HEK293 (cell line): ENCODE results near the gene GNB5.

Source experiments
- CTCF ChIA-PET: fragments of 350-600 bp; formaldehyde crosslinking; extraction: SDS; loops from one replicate; lab custom pipeline; 2021; ENCODE audit warnings: antibody characterized with exemption; lab: Yijun Ruan, JAX
- POLR2A ChIA-PET: fragments of 300-600 bp; formaldehyde crosslinking; extraction: SDS; loops from one replicate; lab custom pipeline; 2020; ENCODE audit warnings: antibody characterized with exemption, inconsistent platforms; lab: Yijun Ruan, JAX
- H3K27ac ChIP-seq: fragments of 200-500 bp; sonication (Bioruptor generic); 2 replicates; pipeline ENCODE4 v1.5.1; 2014; ENCODE audit warnings: low read depth, low read length, control low read depth, inconsistent platforms; ENCODE audit errors: extremely low read depth
- H3K36me3 ChIP-seq, 2 experiments: fragments of 200-500 bp in 1 of 2; sonication (Bioruptor generic) in 1 of 2; 1 replicate in 1 of 2; 2 replicates in 1 of 2; pipeline ENCODE4 v1.5.1; 2014 to 2017; ENCODE audit warnings: inconsistent platforms in 2 of 2, low read length in 2 of 2; ENCODE audit not compliant: control insufficient read depth in 2 of 2, insufficient read depth in 1 of 2
- H3K4me1 ChIP-seq: fragments of 200-500 bp; sonication (Bioruptor generic); 2 replicates; pipeline ENCODE4 v1.5.1; 2014; ENCODE audit warnings: mild to moderate bottlenecking, low read length, inconsistent platforms; ENCODE audit not compliant: control insufficient read depth, insufficient read depth
- H3K4me3 ChIP-seq: 2 replicates; pipeline ENCODE4 v1.5.1; 2011; ENCODE audit warnings: low read depth, mild to moderate bottlenecking, control low read depth, low read length, moderate library complexity
- H3K9me3 ChIP-seq: fragments of 200-500 bp; sonication (Bioruptor generic); 2 replicates; pipeline ENCODE4 v1.5.1; 2014; ENCODE audit warnings: low read depth, low read length, inconsistent platforms; ENCODE audit not compliant: control insufficient read depth, insufficient read depth
- BCL6B ChIP-seq: fragments of 450-650 bp; formaldehyde crosslinking; IDR thresholded peaks from 2 replicates; pipeline ENCODE4 v1.5.1; 2017; ENCODE audit warnings: missing biosample characterization, missing genetic modification characterization
- GFI1B ChIP-seq: fragments of 450-650 bp; formaldehyde crosslinking; IDR thresholded peaks from 2 replicates; pipeline ENCODE4 v1.5.1; 2016; ENCODE audit warnings: missing biosample characterization, missing genetic modification characterization
- KLF16 ChIP-seq: fragments of 450-650 bp; formaldehyde crosslinking; IDR thresholded peaks from 2 replicates; pipeline ENCODE4 v1.5.1; 2017; ENCODE audit warnings: missing biosample characterization, missing genetic modification characterization
- KLF8 ChIP-seq: fragments of 450-650 bp; formaldehyde crosslinking; IDR thresholded peaks from 2 replicates; pipeline ENCODE4 v1.5.1; 2016; ENCODE audit warnings: missing biosample characterization, missing genetic modification characterization
- ZBTB1 ChIP-seq: fragments of 450-650 bp; formaldehyde crosslinking; IDR thresholded peaks from 2 replicates; pipeline ENCODE4 v1.5.1; 2016; ENCODE audit warnings: missing biosample characterization, missing genetic modification characterization
- ZNF140 ChIP-seq: fragments of 450-650 bp; formaldehyde crosslinking; IDR thresholded peaks from 2 replicates; pipeline ENCODE4 v1.5.1; 2016; ENCODE audit warnings: missing biosample characterization, missing genetic modification characterization
- ZNF175 ChIP-seq: fragments of 450-650 bp; formaldehyde crosslinking; IDR thresholded peaks from 2 replicates; pipeline ENCODE4 v1.5.1; 2016; ENCODE audit warnings: missing biosample characterization, missing genetic modification characterization
- ZNF19 ChIP-seq: fragments of 450-650 bp; formaldehyde crosslinking; IDR thresholded peaks from 2 replicates; pipeline ENCODE4; 2016; ENCODE audit warnings: missing biosample characterization, missing genetic modification characterization, low read depth
- ZNF248 ChIP-seq: fragments of 450-650 bp; formaldehyde crosslinking; IDR thresholded peaks from 2 replicates; pipeline ENCODE4 v1.5.1; 2017; ENCODE audit warnings: missing biosample characterization, missing genetic modification characterization
- ZNF324 ChIP-seq: fragments of 450-650 bp; formaldehyde crosslinking; IDR thresholded peaks from 2 replicates; pipeline ENCODE4 v1.5.1; 2016; ENCODE audit warnings: missing biosample characterization, missing genetic modification characterization
- ZNF350 ChIP-seq: fragments of 450-650 bp; formaldehyde crosslinking; IDR thresholded peaks from 2 replicates; pipeline ENCODE4 v1.5.0; 2017; ENCODE audit warnings: missing biosample characterization, mild to moderate bottlenecking, missing genetic modification characterization
- ZNF426 ChIP-seq: fragments of 450-650 bp; formaldehyde crosslinking; IDR thresholded peaks from 2 replicates; pipeline ENCODE4 v1.5.1; 2017; ENCODE audit warnings: missing biosample characterization, missing genetic modification characterization, mild to moderate bottlenecking, inconsistent platforms, moderate library complexity
- ZNF629 ChIP-seq: fragments of 450-650 bp; formaldehyde crosslinking; IDR thresholded peaks from 2 replicates; pipeline ENCODE4 v1.5.1; 2017; ENCODE audit warnings: missing biosample characterization, missing genetic modification characterization
- ZNF677 ChIP-seq: fragments of 450-650 bp; IDR thresholded peaks from 2 replicates; pipeline ENCODE4 v1.5.0; 2018; ENCODE audit warnings: missing biosample characterization, mild to moderate bottlenecking, missing genetic modification characterization, moderate library complexity
- ZNF747 ChIP-seq: fragments of 450-650 bp; formaldehyde crosslinking; IDR thresholded peaks from 2 replicates; pipeline ENCODE4 v1.5.1; 2016; ENCODE audit warnings: missing biosample characterization, missing genetic modification characterization
- ZNF792 ChIP-seq: fragments of 450-650 bp; formaldehyde crosslinking; IDR thresholded peaks from 2 replicates; pipeline ENCODE4 v1.5.1; 2016; ENCODE audit warnings: missing biosample characterization, missing genetic modification characterization
- TF ChIP-seq, protein P1 (sequence below): fragments of 450-650 bp; formaldehyde crosslinking; IDR thresholded peaks from 2 replicates; pipeline ENCODE4 v1.5.1; 2016; ENCODE audit warnings: missing biosample characterization, missing genetic modification characterization
- TF ChIP-seq, protein P2 (sequence below): fragments of 450-650 bp; formaldehyde crosslinking; IDR thresholded peaks from 2 replicates; pipeline ENCODE4 v1.5.1; 2016; ENCODE audit warnings: missing biosample characterization, missing genetic modification characterization
- TF ChIP-seq, protein P3 (sequence below): fragments of 450-650 bp; IDR thresholded peaks from 2 replicates; pipeline ENCODE4 v1.5.1; 2018; ENCODE audit warnings: missing biosample characterization, missing genetic modification characterization

The GNB5 gene

GRCh38 chr15:52105846-52106245 is 85.3 kb downstream of the GNB5 start:
- no peaks in the 10 kb centered on the region for H3K9me3 ChIP-seq
- TF ChIP-seq ZNF19 (tag by site-specific recombination) (no peak), KLF16 (tag by site-specific recombination) (no peak), ZNF677 (no peak), ZNF175 (tag by site-specific recombination) (no peak), BCL6B (tag by site-specific recombination) (no peak), ZNF629 (no peak), ZNF426 (tag by site-specific recombination) (no peak), ZNF747 (tag by site-specific recombination) (no peak)
- TF ChIP-seq, protein P1, sequence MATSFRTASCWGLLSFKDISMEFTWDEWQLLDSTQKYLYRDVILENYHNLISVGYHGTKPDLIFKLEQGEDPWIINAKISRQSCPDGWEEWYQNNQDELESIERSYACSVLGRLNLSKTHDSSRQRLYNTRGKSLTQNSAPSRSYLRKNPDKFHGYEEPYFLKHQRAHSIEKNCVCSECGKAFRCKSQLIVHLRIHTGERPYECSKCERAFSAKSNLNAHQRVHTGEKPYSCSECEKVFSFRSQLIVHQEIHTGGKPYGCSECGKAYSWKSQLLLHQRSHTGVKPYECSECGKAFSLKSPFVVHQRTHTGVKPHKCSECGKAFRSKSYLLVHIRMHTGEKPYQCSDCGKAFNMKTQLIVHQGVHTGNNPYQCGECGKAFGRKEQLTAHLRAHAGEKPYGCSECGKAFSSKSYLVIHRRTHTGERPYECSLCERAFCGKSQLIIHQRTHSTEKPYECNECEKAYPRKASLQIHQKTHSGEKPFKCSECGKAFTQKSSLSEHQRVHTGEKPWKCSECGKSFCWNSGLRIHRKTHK (tag by site-specific recombination), result no peak
- TF ChIP-seq, protein P2, sequence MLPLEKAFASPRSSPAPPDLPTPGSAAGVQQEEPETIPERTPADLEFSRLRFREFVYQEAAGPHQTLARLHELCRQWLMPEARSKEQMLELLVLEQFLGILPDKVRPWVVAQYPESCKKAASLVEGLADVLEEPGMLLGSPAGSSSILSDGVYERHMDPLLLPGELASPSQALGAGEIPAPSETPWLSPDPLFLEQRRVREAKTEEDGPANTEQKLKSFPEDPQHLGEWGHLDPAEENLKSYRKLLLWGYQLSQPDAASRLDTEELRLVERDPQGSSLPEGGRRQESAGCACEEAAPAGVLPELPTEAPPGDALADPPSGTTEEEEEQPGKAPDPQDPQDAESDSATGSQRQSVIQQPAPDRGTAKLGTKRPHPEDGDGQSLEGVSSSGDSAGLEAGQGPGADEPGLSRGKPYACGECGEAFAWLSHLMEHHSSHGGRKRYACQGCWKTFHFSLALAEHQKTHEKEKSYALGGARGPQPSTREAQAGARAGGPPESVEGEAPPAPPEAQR, result no peak
- CTCF ChIA-PET, result no interaction called here
- no peaks in the 10 kb centered on the region for H3K36me3 ChIP-seq
- 0 out of 2 replicates have a peak, but pooled peaks cover 2% of the 10 kb centered on the region for H3K4me1 ChIP-seq
- H3K27ac ChIP-seq, result no peak overlapping the region
- no peak overlapping the region for H3K4me3 ChIP-seq
- POLR2A ChIA-PET, result no interaction called here

DNA sequence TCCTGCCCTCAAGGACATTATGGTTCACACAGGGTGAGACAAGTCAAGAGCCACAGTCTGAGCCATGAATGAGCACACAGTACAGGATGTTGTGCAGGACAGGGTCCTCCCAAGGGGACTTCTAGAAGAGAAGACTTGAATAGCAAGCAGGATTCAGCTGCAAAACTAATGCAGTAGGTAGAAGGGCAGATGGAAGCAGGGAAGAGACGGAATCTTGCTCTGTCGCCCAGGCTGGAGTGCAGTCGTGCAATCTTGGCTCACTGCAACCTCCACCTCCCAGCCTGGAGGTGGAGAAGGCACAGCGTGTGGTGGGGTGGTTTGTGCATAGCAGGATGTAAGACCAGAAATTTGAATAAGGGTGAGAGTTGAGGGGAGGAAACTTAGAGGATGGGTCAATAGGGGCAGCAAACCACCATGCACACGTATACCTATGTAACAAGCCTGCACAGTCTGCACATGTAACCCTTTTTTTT is 86.6 kb downstream of the GNB5 start:
- ChIA-PET CTCF (interaction anchor here (0.6 kb wide), 1 partner anchor 46 kb away, joined by 3 read pairs; no protein-coding TSS in a partner anchor), POLR2A (interaction anchor here (0.6 kb wide), 1 partner anchor 99 kb away, joined by 3 read pairs; no protein-coding TSS in a partner anchor)
- H3K4me3 ChIP-seq, result no peak overlapping the region
- TF ChIP-seq ZNF792 (no peak), ZNF350 (tag by site-specific recombination) (no peak), ZNF324 (tag by site-specific recombination) (no peak), GFI1B (tag by site-specific recombination) (no peak), ZNF140 (tag by site-specific recombination) (no peak), KLF8 (no peak), ZNF248 (tag by site-specific recombination) (no peak), ZBTB1 (no peak)
- TF ChIP-seq, protein P3, sequence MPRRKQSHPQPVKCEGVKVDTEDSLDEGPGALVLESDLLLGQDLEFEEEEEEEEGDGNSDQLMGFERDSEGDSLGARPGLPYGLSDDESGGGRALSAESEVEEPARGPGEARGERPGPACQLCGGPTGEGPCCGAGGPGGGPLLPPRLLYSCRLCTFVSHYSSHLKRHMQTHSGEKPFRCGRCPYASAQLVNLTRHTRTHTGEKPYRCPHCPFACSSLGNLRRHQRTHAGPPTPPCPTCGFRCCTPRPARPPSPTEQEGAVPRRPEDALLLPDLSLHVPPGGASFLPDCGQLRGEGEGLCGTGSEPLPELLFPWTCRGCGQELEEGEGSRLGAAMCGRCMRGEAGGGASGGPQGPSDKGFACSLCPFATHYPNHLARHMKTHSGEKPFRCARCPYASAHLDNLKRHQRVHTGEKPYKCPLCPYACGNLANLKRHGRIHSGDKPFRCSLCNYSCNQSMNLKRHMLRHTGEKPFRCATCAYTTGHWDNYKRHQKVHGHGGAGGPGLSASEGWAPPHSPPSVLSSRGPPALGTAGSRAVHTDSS, result no peak
- H3K27ac ChIP-seq, result no peak overlapping the region
- no peaks in the 10 kb centered on the region for H3K9me3 ChIP-seq
- 0 out of 2 replicates have a peak, but pooled peaks cover 2% of the 10 kb centered on the region for H3K4me1 ChIP-seq
- no peaks in the 10 kb centered on the region for H3K36me3 ChIP-seq
